Hematopoietic multipotent progenitor cell treated with erythropoietin and hydrocortisone succinate and interleukin-3 and kit ligand, for 17 days (in vitro differentiated cells): ENCODE results near the gene GLYATL3.

Experiments used
- DNase-seq: peaks from one replicate; pipeline ENCODE4 v3.0.0-alpha.2; 2015; ENCODE audit warnings: low spot score

The GLYATL3 gene

GRCh38 chr6:49548613-49549304 is 49.0 kb downstream of the GLYATL3 start:
- no peak for DNase-seq

DNA sequence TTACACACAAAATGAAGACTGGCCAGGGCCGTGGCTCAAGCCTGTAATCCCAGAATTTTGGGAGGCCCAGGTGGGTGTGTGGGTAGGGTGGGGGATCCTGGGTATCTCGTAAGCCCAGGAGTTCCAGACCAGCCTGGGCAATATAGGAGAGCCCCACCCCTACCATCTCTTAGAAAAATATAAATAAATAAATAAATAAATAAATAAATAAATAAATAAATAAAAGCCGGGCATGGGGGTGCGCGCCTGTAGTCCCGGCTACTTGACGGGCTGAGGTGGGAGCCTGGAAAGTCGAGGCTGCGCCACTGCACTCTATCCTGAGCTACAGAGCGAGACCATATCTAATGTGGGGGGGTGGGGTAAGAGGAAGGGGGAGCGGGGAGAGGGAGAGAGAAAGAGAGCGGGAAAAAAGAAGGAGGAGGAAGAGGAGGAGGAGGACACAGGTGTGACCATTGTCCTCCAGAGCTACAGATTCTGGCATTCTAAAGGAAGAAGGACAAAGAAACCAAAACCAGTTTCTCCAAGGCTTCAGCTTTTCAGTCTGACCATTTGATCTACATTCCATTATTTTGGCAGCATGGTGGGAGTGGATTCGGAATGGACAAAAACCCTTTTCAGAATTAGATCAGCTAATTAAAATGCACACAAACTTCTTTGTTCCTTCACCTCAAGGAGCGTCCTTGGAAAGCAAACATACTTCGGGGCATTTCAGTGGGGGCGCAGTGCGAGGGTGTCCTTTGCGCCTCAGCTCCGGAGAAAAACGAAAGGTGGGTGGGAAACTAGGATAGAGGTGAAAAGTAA is 50.2 kb downstream of the GLYATL3 start:
- DNase-seq: no peak

- DNase-seq: no peak
Measured at GRCh38 chr6:49550492-49551077, 50.9 kb downstream of the GLYATL3 start, which contains the start of gene C6orf141. TSS of gene C6orf141 (plus strand) at chr6:49550668. CDS start at chr6:49550793, 125 bp downstream.

- DNase-seq: no peak
Measured at GRCh38 chr6:49551078-49551865, 51.5 kb downstream of the GLYATL3 start.

DNA sequence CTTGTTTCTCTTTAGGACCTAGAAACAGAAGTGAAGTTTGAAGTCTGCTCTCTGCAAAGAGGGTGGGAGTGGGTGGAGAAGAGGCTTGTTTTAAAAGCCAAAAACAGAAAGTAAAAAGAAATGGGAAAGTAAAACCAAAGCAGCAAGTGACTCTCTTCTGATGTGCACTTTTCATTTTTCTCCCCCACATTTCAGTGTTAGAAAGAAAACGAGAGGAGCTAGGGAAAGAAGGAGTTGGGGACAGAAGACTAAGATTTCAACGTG is 52.1 kb downstream of the GLYATL3 start:
- no peak for DNase-seq

- no peak for DNase-seq
Measured at GRCh38 chr6:49552596-49552995, 52.9 kb downstream of the GLYATL3 start.

GRCh38 chr6:49553384-49553783 is 53.7 kb downstream of the GLYATL3 start:
- DNase-seq: no peak

DNA sequence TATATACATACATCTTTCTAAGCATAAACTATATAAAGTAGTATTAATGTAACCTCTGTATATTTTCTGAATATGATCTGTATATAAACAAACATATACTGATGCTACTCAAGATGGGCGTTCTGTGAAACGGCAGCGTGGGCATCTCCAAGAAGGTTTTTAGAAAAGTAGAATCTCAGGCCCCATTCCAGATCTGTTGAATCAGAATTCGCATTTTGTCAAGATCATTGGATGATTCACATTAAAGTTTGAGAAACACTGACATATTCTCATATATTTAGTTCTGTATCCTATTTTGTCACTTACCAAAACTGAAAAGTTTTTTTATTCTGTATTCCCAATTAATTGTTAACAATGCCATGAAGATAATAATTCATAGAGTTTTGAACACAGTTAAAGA is 56.2 kb downstream of the GLYATL3 start:
- DNase-seq: no peak

DNA sequence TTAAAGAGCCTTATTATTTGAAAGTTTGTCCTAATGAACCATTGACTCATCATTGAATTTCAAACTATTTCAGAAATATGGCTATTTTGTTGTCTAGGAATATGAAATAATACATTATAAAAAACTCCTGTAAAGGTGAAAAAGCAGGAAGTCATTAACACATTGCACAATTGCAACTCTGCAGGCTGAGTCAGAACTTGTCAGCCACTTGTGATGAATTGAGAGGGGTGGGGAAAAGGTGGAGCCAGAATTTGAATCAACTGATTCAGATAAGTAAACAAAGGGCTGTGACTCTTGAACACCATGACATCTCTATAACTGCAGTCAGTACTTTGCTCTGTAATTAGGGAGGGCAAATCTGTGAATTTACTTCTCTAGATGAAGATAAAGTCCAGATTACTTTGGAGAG is 56.7 kb downstream of the GLYATL3 start:
- no peak for DNase-seq

GRCh38 chr6:49557177-49557576 is 57.5 kb downstream of the GLYATL3 start:
- DNase-seq: no peak

DNA sequence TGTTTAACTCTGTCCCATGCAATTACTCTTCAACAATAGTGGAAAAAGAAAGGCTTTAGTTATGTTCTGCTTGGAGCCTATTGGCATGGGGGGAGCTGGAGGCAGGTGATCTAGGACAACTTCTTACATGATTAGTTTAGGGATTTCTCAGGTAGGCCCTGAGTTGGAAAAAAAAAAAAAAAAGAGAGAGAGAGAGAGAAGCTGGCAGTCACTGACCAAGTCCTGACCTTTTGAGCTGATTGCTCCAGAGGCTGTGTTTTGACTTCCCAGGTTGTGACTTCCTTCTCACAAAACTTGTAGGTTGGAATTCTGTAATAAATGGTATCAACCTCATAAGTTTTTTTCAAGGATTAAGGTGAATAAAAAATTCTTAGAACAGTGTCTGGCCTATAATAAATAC is 58.5 kb downstream of the GLYATL3 start:
- DNase-seq: no peak

- no peak for DNase-seq
Measured at GRCh38 chr6:49563006-49563886, 63.5 kb downstream of the GLYATL3 start.

- no peak for DNase-seq
Measured at GRCh38 chr6:49564552-49564951, 64.8 kb downstream of the GLYATL3 start.

DNA sequence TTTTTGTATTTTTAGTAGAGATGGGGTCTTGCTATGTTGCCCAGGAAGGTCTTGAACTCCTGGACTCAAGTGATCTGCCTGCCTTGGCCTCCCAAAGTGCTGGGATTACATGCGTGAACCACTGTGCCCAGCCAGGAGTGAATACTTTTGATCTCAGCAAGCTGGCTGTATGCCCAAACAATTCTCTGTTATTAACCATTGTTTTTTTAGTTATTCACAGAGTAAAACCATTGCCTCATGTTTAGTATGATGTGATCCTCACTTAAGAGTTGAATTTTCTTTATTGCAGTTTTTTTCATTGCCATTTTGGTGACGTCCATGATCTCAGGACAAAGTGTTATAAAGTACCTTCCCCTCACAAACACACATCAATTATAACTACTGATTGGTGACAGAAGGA is 65.5 kb downstream of the GLYATL3 start:
- no peak for DNase-seq

DNA sequence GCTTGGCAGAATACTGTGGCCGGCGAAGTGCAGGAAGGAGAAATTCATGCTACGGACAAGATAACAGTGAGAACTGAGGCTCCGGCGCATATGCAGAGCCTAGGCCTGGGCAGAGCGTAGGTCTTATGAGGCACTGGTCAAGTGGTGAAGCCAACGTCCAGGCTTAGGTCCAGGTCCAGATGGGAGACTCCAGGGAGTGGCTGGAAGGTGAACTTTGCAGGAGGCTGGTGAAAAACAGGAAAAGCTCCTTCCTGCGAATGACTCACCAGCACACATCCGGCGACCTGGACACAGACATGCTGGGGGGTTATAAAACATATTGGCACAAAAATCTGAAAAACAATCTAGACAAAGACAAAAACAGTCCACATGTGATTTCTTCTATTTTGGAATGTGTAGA is 66.1 kb downstream of the GLYATL3 start:
- no peak for DNase-seq

GRCh38 chr6:49570474-49571079 is 70.9 kb downstream of the GLYATL3 start:
- DNase-seq: no peak

- DNase-seq: no peak
Measured at GRCh38 chr6:49576618-49577017, 76.9 kb downstream of the GLYATL3 start.
